CD4-positive, alpha-beta T cell treated with Interleukin-17A for 4 hours (primary cell): ENCODE results near the gene DOK4.

Experiments used
- DNase-seq: peaks from one replicate; pipeline ENCODE4 v3.0.0-alpha.2; 2020; ENCODE audit warnings: mixed read lengths

The DOK4 gene

DNA sequence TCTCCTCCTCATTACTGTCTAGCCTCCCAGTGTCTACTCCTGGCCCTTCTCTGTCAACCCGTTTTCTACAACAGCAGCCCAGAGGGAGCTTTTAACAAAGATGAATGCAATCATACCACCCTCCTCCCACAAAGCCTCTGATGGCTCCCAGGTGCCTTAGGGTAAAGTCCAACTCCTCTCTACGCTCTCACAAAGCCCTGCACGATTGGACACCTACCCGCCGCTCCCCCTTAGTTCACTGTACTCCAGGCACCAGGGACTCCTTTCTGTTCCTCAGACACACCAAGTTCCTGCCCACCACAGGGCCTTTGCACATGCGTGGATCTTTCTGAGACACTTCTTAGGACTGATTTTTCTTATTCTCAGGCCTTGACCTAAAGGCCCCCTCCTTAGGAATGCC is 32.6 kb upstream of the DOK4 start:
- DNase-seq, result no peak

DNA sequence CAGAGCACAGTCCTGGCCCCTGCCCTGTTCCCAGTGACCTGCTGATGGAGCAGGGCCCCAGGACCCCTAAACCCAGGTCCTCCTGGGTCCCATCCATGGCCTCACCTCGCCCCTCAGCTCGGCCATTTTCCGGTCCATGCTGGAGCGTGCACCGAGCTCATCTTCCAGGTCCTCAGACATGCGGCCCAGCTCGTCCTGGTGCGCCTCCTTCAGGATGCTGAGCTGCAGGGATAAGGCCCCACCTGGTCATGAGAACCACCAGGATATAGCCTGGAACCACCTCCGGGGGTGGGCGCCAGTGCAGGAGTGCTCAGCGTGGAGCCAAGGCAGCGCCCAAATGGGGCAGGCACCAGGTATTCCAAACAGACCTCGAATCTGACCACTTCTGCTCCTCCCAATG is 32.2 kb upstream of the DOK4 start:
- no peak for DNase-seq

DNA sequence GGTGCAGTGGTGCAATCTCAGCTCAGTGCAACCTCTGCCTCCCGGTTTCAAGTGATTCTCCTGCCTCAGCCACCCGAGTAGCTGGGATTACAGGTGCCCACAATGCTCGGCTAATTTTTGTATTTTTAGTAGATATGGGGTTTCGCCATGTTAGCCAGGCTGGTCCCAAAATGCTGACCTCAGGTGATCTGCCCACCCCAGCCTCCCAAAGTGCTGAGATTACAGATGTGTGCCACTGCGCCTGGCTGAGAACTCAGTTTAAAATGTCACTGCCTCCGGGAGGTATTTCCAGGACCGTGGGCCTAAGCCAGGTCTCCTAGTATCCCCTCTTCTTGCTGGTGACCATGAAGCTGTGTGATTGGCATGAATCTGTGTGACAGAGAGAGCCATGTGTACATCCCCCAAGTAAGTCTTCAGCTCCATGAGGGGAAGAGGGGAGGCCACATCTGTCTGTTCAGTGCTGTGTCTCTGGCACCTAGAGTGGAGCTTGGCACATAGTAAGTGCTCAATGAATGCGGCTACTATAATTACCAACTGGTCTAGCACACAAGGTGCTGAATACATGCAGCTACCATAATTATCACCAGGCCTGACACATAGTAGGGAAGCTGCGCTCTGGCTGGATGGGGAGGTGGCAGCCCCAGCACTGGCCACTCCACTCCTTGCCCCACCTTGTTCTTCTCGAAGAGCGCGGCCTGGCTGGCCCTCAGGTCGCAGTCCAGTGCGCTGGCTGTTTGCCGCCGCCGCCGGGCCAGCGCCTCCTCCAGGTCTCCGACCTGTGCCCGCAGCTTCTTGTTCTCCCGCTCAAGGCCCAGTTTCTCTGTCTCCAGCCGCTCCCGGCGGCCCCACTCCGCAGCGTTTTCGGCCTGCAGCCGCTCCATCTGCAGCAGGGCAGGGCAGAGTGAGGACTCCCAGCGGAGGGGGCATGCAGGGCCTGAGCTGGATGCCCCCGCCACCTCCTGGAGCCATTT is 31.4 kb upstream of the DOK4 start:
- DNase-seq, result no peak

DNA sequence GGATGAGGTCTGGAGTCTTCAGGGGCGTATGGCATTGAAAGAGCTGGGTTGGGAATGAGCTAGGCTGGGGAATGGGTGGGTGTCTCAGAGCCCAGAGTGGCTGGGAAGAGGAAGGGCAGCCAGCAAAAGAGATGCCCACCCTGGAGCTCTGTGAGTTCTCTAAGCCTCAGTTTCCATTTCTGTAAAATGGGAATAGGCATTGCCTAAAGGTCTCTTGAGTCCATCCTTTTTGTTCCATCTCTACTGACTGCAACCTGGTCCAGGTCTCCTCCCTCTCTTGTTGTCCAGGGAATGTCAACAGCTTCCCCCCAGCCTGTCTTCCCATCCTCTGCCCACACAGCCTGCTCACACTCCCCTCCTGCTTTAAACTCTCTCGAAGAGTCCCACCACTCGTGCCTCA is 30.5 kb upstream of the DOK4 start:
- no peak for DNase-seq

DNA sequence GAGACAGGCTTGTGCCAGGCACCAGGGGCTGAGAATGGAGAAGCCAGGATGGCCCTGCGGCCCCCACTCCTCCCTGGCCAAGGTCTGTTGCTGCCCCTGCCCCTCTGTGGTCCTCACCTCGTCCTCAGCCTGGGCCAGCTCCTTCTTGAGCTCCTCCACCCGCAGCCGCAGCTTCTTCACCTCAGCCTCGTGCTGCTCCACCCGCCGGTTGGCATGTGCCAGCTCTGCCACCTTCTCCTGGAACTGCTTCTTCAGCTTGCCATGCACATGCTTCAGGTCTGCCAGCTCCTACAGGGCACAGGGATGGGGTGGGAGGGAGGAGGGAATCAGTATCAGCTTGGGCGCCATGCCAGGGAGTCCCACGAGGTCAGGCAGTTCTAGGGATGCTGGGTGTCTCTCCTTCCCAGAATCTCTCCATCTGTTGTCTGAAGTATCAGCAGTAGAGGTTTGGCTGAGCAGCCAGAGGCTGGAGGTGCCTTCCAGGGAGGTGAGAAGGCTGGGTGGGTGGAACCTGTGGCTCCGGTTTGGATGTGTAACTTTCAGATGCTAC is 30.0 kb upstream of the DOK4 start:
- DNase-seq, result no peak

DNA sequence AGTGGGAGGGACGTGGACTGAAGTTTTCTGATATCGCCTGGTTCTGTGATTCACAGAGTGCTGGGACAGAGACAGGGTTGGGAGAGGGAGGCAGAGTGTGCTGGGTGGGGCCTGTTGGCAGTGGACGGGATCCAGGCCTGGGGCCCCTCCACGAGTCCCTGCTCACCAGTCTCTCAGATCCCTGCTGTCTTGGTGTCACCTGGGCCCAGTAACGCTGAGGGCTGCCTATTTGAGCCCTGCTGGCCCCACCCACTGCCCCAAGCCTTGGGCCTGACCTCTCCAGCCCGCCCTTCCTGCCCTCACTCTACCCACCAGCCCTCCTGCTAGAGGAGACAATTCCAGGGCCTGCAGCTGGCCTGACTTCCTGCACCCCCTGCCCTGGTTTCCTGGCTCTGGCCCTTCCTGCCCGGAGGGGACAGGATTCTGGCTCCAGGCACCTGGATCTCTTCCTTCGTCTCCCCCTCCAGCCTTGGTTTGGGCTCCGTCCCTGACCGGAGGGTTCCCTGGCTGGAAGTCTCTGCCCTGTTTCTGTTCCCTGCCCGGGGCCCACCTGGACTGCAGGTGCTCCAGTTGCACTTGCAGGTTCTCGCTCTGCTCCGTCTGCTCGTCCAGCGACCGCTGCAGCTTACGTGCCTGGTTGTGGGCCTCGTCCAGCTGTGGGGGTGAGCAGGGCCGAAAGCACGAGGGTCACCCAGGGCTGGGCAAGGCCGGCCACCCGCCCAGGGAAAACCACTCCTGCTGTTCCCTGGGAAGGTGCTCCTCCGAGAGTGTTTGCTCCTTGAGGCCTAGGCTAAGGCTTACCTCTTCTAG is 28.7 kb upstream of the DOK4 start:
- no peak for DNase-seq

DNA sequence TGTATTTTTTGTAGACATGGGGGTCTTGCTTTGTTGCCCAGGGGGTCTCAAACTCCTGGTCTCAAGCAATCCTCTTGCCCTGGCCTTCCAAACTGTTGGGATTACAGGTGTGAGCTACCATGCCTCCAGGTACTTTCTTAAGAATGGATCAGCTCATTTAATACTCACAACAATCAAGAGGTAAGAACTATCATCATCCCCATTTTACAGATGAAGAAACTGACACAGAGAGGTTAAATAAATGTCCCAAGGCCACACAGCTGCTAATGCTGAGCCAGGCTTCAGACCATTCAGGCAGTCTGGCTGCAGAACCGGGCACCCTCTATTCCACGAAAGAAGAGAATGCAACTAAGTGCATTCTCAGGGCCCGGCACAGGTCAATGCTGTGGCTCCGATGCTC is 28.1 kb upstream of the DOK4 start:
- no peak for DNase-seq

DNA sequence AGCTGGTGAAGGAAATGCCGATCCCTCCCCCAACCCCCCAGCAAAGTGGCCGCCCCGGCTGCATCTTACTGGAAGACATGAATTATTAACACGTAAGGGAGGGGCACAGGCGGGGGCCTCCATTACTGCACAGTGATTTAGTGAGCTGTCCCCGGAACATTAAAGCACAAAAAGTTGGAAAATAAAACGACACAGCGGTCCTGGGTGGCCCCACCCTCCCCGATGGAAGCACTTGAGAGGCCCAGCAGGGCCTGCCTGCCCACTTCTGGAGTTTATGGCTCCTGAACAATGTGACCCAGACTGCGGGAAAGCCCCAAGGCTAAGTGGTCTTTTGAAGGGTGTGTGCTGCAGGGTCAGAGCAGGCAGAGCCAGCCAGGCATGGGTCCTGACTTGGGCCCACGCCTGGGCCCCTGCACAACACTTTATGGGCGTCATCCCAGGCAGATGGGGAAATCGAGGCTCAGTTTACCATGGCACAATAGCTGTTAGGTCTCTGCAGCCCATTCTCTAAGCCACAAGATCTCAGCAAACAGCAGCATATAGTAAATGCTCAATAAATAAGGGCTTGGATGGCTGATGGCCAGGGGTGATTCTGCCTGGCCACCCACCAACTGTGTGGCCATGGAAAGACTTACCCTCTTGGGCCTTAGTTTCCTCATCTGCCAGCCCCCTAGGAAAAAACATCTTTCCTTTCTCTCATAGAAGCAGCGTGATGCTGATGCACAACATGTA is 27.2 kb upstream of the DOK4 start:
- DNase-seq, result no peak

DNA sequence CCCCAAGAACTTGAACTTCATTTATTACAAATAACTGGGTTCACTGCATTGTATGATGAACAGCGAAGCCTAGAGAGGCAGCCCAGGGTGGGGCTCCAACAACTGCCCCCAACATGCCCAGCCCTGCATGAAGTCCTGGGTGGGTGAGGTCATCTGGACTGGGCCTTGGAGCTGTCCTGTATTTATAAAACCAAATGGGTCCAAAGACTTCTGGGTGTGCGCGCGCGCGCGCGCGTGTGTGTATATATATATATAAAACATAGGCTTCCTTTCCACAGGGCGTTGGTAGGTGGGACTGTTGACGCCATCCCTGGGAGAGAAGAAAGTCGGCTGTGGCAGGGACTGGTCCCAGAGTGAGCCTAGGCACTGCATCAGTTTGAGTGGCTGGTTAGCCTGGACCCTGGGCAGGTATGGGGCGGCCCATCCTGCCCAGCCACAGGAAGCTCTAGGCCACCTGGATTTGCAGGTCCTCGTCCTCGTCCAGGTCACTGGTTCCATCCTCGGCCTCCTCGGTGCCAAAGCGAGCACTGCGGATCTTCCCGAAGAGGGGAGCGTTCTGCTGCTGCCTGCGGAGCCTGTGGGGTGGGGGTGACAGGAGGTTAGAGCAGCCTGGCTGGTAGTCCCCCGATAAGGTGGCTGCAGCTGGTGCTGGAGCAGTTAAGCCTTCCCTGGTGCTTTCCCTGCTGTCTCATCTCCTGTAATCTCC is 26.2 kb upstream of the DOK4 start:
- DNase-seq, result no peak

DNA sequence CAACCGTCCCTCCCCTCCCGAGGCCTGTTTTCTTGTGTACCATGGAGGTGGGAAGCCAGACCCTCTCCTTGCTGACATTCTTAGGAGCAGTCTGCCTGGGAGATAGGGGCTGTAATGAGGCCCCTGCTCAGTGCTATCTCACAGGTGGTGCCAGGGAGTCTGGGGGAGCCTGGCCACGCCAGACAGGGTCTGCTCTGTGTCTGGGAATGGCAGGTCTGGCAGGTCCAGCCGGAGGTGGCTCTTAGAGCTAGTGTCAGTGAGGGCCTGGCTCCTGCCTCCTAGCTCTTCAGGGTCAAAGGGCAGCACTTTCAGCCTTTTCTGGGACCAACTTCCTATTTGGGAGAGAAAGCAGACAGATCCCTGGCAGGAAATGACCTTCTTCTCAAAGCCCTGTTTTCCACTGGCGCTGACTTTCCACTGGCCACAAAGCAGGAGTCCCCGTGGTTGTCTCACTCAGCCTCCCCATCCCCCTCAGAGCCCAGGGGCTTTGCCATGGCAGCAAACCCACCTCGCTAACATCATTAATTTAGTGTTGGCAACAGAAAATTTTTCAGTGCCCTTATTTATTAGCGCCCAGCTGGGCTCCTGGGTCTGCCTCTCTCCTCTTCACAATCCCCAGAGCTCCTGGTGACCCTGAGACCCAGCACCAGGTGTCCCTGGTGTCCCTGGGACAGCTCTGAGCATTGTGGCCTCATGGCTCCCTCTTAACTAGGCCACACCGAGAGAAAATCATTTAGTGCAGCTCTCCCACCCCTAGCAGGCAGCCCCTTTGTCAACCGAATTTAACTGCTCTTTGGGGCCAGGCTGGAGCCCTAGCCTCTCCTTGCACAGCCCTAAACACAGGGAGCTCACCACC is 24.0 kb upstream of the DOK4 start:
- DNase-seq, result no peak

DNA sequence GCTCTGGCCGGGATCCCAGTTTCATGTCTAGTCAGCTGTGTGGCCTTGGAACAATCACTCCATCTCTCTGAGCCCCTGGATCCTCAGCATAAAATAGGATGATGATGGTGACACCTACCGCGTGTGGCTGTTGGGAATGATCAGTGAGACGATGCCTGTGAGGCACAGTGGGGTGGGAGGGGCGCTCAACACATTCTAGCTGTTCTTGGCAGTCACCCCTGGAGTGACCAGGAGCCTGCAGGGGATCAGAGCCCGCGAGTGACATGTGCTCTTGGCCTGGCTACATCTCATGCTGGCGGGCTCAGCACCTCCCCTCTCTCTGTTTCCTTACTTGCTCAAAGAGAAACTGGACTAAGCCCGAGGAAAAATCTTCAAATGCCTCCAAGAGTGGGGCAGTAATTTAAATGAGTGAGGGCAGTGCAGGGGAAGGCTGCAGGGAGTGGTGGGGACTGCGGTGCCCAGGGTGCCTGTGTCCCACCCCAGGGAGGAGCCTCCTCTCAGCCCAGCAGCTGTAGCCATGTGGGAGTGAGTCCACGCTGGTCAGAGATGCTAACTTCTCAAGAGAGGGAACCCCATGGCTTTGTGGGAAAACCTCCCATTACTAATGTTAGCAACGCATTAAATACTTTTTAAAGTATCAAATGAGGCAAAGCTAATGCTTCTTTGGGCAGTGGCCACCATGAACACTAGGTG is 23.1 kb upstream of the DOK4 start:
- DNase-seq, result no peak

DNA sequence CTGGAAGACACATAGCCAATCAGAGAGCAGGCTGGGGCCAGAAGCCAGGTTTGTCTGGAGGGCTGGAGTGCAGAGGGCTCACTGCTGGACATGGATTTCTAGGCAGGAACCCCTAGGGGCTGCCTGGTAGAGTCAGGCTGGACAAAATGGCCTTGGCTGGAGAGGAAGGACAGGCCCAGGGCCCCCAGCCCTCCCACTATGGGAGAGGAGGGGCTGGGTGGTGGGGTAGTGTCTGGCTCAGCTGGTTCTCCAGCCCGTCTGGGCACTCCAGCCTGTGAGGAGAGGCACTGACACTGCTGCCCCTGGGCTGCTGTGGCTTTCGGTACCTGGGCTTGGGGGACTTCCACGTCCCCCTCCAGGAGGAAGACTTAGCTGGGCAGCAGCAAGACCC is 21.7 kb upstream of the DOK4 start:
- no peak for DNase-seq

DNA sequence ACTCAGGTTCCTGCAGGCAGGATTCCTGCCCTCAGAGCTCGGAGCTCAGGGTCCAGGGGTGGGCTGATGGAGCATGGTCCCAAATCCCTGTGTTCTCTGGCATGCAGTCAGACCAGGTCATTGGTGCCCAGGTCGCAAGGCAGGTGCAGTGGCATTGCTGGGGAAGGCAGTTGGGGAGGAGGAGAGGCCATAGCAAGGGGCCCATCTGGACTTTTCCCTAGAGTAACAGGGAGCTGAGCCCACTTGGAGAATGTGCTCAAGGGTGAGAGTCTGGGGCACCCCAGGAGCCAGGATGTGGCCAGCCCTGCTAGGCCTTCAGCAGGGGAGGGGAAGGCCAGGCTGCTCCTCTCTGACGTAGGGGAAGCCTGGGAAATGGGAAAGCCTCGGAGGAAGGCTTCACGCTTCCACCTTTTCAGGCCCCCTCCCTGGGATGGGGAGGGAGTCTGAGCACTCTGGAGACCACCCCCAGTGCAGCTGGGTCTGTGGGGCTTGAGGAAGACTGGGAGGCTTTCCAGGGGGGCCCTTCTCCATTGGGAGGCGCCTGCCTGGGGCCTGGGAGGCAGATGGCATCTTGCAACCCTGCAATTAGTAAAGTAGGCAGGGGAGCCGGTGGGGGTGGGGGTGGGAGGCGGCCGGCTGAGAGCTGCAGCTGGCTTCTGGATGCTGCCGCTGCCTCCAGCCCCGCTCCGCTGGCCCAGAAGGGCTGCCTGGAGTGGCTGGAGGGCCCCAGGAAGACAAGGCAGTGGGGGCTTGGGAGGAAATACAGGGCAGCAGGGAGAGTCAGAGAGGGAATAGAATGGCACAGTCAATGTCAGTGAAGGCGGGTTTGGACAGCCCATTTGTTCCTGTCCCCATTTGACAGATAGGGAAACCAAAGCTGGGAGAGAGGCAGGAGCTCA is 21.1 kb upstream of the DOK4 start:
- no peak for DNase-seq

DNA sequence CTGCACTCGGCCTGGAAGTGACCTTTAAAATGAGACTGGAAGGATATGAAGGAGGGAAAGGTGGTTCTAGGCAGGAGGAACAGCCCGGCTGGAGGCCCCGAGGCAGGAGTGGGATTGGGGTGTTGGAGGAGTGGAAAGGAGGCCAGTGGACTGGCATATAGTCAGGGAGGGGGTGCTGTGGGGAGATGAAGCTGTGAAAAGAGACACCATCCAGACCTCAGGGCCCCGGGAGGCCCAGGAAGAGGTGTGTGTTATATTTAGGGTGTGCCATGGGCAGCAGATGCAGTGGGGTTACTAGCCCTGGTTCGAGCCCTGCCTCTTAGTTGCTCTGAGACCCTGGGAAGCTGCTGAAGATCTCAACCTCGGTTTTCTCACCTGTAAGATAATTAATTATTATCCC is 18.9 kb upstream of the DOK4 start:
- DNase-seq, result no peak

DNA sequence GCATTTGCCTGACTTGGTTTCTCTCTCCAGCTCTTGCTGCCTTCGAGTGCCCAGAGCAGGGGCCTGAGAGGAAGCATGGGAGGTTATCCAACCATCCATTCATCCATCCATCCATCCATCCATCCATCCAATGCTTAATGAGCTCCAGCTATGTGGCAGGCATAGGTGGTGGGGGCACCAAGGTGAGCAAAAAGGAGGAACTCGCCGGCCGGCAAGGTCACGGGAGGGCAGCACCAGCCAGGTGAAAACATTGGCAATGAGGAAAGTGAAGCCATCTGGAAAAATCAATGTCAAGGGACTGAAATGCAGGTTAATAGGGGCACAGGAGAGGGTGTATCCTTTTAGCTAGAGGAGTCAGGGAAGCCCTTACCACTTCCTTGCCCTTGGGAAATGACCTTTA is 18.2 kb upstream of the DOK4 start:
- no peak for DNase-seq

DNA sequence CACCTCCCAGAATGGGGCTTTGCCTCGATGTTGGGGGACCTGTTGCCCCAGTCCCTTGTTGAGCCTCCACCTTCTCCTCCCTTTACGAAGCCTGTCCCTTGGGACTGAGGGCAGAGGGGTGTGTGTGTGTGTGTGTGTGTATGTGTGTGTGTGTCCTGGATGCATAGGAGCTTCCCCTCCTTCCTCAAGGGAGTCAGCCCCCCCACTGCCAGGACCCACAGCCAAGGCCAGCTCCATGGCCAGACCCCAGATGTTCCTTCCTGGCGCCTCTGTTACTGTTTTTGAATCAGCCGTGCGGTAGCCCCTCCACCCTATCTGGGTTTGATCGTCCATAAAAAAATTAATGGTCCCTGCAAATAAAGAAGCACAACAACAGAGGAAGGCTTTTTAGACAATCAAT is 17.7 kb upstream of the DOK4 start:
- no peak for DNase-seq

DNA sequence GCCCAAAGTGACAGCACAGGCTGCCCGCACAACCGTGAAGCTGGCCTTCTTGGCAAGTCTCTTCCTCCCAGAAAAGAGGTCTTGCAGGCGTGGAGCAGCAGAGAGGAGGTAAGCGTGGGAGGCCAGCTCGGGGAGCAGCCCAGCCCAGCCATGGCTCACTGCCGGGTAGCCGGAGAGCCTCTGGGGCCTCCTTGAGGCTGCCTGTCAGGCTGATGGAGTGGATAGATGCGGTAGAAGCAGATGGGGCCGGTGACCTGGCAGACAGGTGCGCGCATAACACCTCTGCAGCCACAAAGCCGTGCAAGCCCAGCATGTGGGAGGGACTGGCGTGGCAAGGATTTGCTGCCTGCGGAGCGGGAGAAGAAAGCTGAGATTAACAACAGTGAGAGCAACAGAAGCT is 17.1 kb upstream of the DOK4 start:
- DNase-seq, result no peak

DNA sequence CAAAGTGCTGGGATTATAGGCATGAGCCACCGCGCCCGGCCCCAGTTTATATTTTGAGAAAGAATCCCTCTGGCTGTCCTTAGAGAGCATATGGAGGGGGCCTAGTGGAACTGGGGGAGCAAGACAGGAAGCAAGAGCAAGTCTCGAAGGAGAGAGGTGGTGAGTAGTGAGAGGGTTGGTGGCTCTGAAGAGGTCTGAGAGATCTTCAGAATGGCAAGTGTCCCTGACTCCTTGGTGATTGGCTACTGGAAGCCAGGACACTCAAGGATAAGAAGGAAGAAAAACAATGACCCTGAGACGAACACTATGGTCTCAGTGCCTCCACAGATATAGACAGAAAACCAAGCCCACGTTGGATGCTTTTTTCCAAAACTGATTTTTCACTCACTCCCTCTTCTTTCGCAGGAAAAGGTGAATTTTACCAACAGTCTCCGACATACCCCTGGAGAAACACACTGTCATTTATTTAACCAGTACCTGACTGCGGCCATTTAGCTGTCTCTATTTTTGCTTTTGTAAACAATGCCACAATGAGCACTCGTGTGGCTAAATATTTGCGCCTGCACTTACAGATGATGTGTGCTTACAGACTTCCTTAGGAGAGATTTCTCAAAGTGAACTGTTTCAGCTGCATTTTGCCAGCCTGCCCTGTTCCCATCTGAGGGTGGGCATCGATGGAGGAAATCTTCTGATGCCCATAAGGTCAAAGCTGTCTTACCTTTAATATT is 15.9 kb upstream of the DOK4 start:
- DNase-seq, result no peak

DNA sequence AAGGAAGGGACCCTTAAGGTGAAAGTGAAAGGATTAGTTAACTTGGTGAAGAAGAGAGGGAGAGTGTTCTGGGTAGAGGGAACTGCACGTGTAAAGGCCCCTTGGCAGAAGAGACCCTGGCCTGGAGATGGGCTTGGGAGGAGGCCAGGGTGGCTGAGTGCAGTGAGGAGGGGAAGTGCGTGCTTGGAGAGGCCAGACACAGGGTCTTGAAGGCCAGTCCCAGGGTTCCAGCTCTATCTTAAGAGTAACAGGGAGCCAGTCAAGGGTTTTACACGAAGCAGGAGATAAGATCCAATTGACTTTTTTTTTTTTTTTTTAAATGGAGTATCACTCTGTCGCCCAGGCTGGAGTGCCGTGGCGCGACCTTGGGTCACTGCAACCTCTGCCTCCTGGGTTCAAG is 15.2 kb upstream of the DOK4 start:
- DNase-seq, result no peak
